ENCODE data around the gene PANK4.

The PANK4 gene

GRCh38 chr1:2501041-2501819 lies 25.2 kb downstream of the PANK4 start:
- no peak for TF ChIP-seq CREB1 (IDR thresholded peaks at IDR 0.05; ENCODE audit: low read depth)
- TF ChIP-seq, protein P1, sequence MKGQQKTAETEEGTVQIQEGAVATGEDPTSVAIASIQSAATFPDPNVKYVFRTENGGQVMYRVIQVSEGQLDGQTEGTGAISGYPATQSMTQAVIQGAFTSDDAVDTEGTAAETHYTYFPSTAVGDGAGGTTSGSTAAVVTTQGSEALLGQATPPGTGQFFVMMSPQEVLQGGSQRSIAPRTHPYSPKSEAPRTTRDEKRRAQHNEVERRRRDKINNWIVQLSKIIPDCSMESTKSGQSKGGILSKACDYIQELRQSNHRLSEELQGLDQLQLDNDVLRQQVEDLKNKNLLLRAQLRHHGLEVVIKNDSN (IDR thresholded peaks at IDR 0.05): no peak
- no peak for TF ChIP-seq YY1 (IDR thresholded peaks at IDR 0.05; ENCODE audit: low read depth)
- TF ChIP-seq FOXM1 (IDR thresholded peaks at IDR 0.05; ENCODE audit: borderline replicate concordance, low read depth): no peak
- TF ChIP-seq TEAD4 (IDR thresholded peaks at IDR 0.05): no peak
- TF ChIP-seq CEBPB (IDR thresholded peaks at IDR 0.05): no peak
- TF ChIP-seq, protein P2, sequence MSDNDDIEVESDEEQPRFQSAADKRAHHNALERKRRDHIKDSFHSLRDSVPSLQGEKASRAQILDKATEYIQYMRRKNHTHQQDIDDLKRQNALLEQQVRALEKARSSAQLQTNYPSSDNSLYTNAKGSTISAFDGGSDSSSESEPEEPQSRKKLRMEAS (IDR thresholded peaks at IDR 0.05): no peak
- TF ChIP-seq, protein P3, sequence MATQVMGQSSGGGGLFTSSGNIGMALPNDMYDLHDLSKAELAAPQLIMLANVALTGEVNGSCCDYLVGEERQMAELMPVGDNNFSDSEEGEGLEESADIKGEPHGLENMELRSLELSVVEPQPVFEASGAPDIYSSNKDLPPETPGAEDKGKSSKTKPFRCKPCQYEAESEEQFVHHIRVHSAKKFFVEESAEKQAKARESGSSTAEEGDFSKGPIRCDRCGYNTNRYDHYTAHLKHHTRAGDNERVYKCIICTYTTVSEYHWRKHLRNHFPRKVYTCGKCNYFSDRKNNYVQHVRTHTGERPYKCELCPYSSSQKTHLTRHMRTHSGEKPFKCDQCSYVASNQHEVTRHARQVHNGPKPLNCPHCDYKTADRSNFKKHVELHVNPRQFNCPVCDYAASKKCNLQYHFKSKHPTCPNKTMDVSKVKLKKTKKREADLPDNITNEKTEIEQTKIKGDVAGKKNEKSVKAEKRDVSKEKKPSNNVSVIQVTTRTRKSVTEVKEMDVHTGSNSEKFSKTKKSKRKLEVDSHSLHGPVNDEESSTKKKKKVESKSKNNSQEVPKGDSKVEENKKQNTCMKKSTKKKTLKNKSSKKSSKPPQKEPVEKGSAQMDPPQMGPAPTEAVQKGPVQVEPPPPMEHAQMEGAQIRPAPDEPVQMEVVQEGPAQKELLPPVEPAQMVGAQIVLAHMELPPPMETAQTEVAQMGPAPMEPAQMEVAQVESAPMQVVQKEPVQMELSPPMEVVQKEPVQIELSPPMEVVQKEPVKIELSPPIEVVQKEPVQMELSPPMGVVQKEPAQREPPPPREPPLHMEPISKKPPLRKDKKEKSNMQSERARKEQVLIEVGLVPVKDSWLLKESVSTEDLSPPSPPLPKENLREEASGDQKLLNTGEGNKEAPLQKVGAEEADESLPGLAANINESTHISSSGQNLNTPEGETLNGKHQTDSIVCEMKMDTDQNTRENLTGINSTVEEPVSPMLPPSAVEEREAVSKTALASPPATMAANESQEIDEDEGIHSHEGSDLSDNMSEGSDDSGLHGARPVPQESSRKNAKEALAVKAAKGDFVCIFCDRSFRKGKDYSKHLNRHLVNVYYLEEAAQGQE (IDR thresholded peaks at IDR 0.05; ENCODE audit: low read depth): no peak
- no peak for TF ChIP-seq EGR1 (IDR thresholded peaks at IDR 0.05)
- no peak for TF ChIP-seq RAD21 (IDR thresholded peaks at IDR 0.05; ENCODE audit: low read depth)
- TF ChIP-seq EP300 (IDR thresholded peaks at IDR 0.05; ENCODE audit: borderline replicate concordance): no peak
- no peak for TF ChIP-seq ZBTB7A (IDR thresholded peaks at IDR 0.05; ENCODE audit: low read depth)
- TF ChIP-seq TCF12 (IDR thresholded peaks at IDR 0.05; ENCODE audit: low read depth): no peak
- no peak for TF ChIP-seq TAF1 (IDR thresholded peaks at IDR 0.05; ENCODE audit: low read depth)
- no peak for TF ChIP-seq NFIC (IDR thresholded peaks at IDR 0.05)

- TF ChIP-seq, protein P1 (IDR thresholded peaks at IDR 0.05): no peak
- TF ChIP-seq, protein P2 (IDR thresholded peaks at IDR 0.05): no peak
- TF ChIP-seq EGR1 (IDR thresholded peaks at IDR 0.05) (no peak), ZBTB7A (IDR thresholded peaks at IDR 0.05; ENCODE audit: low read depth) (no peak), CEBPB (IDR thresholded peaks at IDR 0.05) (no peak), FOXM1 (IDR thresholded peaks at IDR 0.05; ENCODE audit: borderline replicate concordance, low read depth) (no peak), CREB1 (IDR thresholded peaks at IDR 0.05; ENCODE audit: low read depth) (no peak), RAD21 (IDR thresholded peaks at IDR 0.05; ENCODE audit: low read depth) (no peak), YY1 (IDR thresholded peaks at IDR 0.05; ENCODE audit: low read depth) (no peak), TCF12 (IDR thresholded peaks at IDR 0.05; ENCODE audit: low read depth) (no peak), TEAD4 (IDR thresholded peaks at IDR 0.05) (no peak), EP300 (IDR thresholded peaks at IDR 0.05; ENCODE audit: borderline replicate concordance) (no peak), TAF1 (IDR thresholded peaks at IDR 0.05; ENCODE audit: low read depth) (no peak), NFIC (IDR thresholded peaks at IDR 0.05) (no peak)
- TF ChIP-seq, protein P3 (IDR thresholded peaks at IDR 0.05; ENCODE audit: low read depth): no peak
These were observed 26.3 kb downstream of the PANK4 start for GRCh38 chr1:2499986-2500596.

DNA sequence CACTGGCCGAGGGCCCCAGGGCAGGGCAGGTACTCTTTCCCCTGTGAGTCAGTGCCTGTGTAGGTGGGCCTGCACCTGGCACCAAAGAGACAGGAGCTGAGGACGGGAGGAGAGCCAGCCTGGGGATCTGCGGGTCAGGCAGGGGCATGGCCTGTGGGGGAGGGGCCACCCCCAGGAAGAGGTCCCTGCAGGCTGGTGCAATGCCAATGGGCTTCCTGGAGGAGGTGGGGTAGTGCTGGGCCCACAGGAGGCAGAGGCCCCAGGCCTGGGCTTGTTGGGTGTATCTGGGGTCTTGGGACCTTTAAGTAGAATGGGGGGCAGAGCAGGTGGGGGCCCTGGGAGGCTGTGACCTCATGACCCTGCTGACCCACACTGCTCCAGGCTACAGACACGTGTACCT lies 27.1 kb downstream of the PANK4 start:
- TF ChIP-seq RAD21 (IDR thresholded peaks at IDR 0.05; ENCODE audit: low read depth) (no peak), TEAD4 (IDR thresholded peaks at IDR 0.05) (no peak), FOXM1 (IDR thresholded peaks at IDR 0.05; ENCODE audit: borderline replicate concordance, low read depth) (no peak), YY1 (IDR thresholded peaks at IDR 0.05; ENCODE audit: low read depth) (no peak), CEBPB (IDR thresholded peaks at IDR 0.05) (no peak)

- TF ChIP-seq, protein P1 (IDR thresholded peaks at IDR 0.05): no peak
- no peak for TF ChIP-seq ZBTB7A (IDR thresholded peaks at IDR 0.05; ENCODE audit: low read depth)
- TF ChIP-seq, protein P2 (IDR thresholded peaks at IDR 0.05): no peak
- TF ChIP-seq YY1 (IDR thresholded peaks at IDR 0.05; ENCODE audit: low read depth): no peak
- TF ChIP-seq TCF12 (IDR thresholded peaks at IDR 0.05; ENCODE audit: low read depth): no peak
- no peak for TF ChIP-seq FOXM1 (IDR thresholded peaks at IDR 0.05; ENCODE audit: borderline replicate concordance, low read depth)
- TF ChIP-seq NFIC (IDR thresholded peaks at IDR 0.05): no peak
- no peak for TF ChIP-seq EGR1 (IDR thresholded peaks at IDR 0.05)
- no peak for TF ChIP-seq TEAD4 (IDR thresholded peaks at IDR 0.05)
- TF ChIP-seq CEBPB (IDR thresholded peaks at IDR 0.05): no peak
These were observed 27.7 kb downstream of the PANK4 start for GRCh38 chr1:2498648-2499047.
